Measurements from ENCODE around the gene PLSCR4. TPM values are rescaled to one million over a fixed set of nuclear protein-coding genes. Genes with fewer than 3 reads are reported as not detected.
"Not testable (repeated sequence)": the region's sequence is repeated elsewhere in the genome, so short reads cannot be mapped to it uniquely, and the experiment has no call there.

PLSCR4 gene
- total RNA-seq, result 10 to 100 TPM; 30.7 to 78.4 (median 50.9) TPM
- polyA plus RNA-seq, result 10 to 100 TPM; 36.3 to 68.6 TPM
- long read RNA-seq, donor 1, partial matches to known transcripts, result 5 of 13 reads
- long read RNA-seq, donor 1, other reads (novel, unspliced or antisense), result 4 of 13 reads
- long read RNA-seq, donor 2, transcript PLSCR4-201 (9 exons, 3,303 nt), result major isoform, 7 of 8 reads
- long read RNA-seq, donor 2, partial matches to known transcripts, result 0 of 8 reads
- long read RNA-seq, donor 2, other reads (novel, unspliced or antisense), result 0 of 8 reads
- long read RNA-seq, donor 3, transcript PLSCR4-201 (9 exons, 3,303 nt), result major isoform, 44 of 71 reads
- long read RNA-seq, donor 3, transcript PLSCR4-202 (7 exons, 3,033 nt), result minor isoform, 5 of 71 reads
- long read RNA-seq, donor 3, partial matches to known transcripts, result 8 of 71 reads
- long read RNA-seq, donor 3, other reads (novel, unspliced or antisense), result 12 of 71 reads

GRCh38 chr3:146250449-146251382 is at the start of gene PLSCR4:
PLSCR4 (minus strand) TSS chr3:146251105; CDS start chr3:146222071, 29,034 bp downstream.
- DNase-seq, result peak; percentile 83 to 91 (median 90)
- Histone ChIP-seq H3K27ac (peak within 1 kb of the TSS; percentile 89 to 99), H3K27me3 (no peaks in the 10 kb centered on the region), H3K4me3 (peak within 1 kb of the TSS; percentile 98), H3K4me1 (ENCODE audit: insufficient read depth) (peaks cover 3% of the 10 kb centered on the region), H3K36me3 (no peaks in the 10 kb centered on the region), H3K9me3 (no peaks in the 10 kb centered on the region)
- intact Hi-C loops (cut with DNase I), result loop anchor here in 1 of 4 donors (10.0 kb wide), 1 partner anchor 294 kb away; the partner anchor contains the start of gene PLSCR1
- TF ChIP-seq CTCF (IDR thresholded peaks at IDR 0.05), result no peak
- no peak for TF ChIP-seq POLR2A (IDR thresholded peaks at IDR 0.05)
- no peak for TF ChIP-seq EP300 (IDR thresholded peaks at IDR 0.05)
- 0 to 1% (median 0%) methylated on average over 78 of the region's 78 CpGs for WGBS, 3 donors

- H3K27me3 ChIP-seq; H3K4me1 ChIP-seq (ENCODE audit: insufficient read depth); H3K27ac ChIP-seq; H3K4me3 ChIP-seq; DNase-seq; H3K36me3 ChIP-seq; intact Hi-C loops (cut with DNase I); H3K9me3 ChIP-seq: not testable (repeated sequence)
- 95 to 98% (median 98%) methylated on average over 6 of the region's 6 CpGs for WGBS, 3 donors
These were observed 42.5 kb upstream of the PLSCR4 start for GRCh38 chr3:146293401-146293800.

GRCh38 chr3:146283781-146284445 is 33.0 kb upstream of the PLSCR4 start:
- Histone ChIP-seq H3K27ac (no peak overlapping the region), H3K4me3 (no peak overlapping the region), H3K4me1 (ENCODE audit: insufficient read depth) (peaks cover 2% of the 10 kb centered on the region), H3K27me3 (no peaks in the 10 kb centered on the region), H3K36me3 (no peaks in the 10 kb centered on the region), H3K9me3 (no peaks in the 10 kb centered on the region)
- intact Hi-C loops (cut with DNase I), result no loop called here
- no peak for DNase-seq
- TF ChIP-seq EP300 (IDR thresholded peaks at IDR 0.05) (no peak), POLR2A (IDR thresholded peaks at IDR 0.05) (no peak), CTCF (IDR thresholded peaks at IDR 0.05) (no peak)
- 50 to 78% (median 56%) methylated on average over 1 of the region's 1 CpG for WGBS, 3 donors

- TF ChIP-seq POLR2A (IDR thresholded peaks at IDR 0.05), result no peak
- no peak for TF ChIP-seq EP300 (IDR thresholded peaks at IDR 0.05)
- TF ChIP-seq CTCF (IDR thresholded peaks at IDR 0.05), result no peak
- Histone ChIP-seq H3K9me3 (no peaks in the 10 kb centered on the region), H3K36me3 (no peaks in the 10 kb centered on the region), H3K4me1 (ENCODE audit: insufficient read depth) (peaks cover 6% of the 10 kb centered on the region), H3K27me3 (no peaks in the 10 kb centered on the region), H3K27ac (no peak overlapping the region), H3K4me3 (no peak overlapping the region)
- DNase-seq, result no peak
- intact Hi-C loops (cut with DNase I), result no loop called here
- 51 to 57% (median 57%) methylated on average over 4 of the region's 4 CpGs for WGBS, 3 donors
These were observed 30.0 kb upstream of the PLSCR4 start for GRCh38 chr3:146280864-146281263.
